Upper lobe of left lung (tissue), 4 donors: ENCODE data around the gene SLC14A1.

Experiments used
- EP300 ChIP-seq, 4 donors: sonication (generic); formaldehyde crosslinking; IDR thresholded peaks; one replicate each; pipeline ENCODE4 v1.5.1; 2017; ENCODE audit warnings: antibody characterized with exemption in 4 of 4, control low read depth in 2 of 4
- POLR2A ChIP-seq, 4 donors: fragments of 450-650 bp; IDR thresholded peaks; one replicate each; pipeline ENCODE4 v1.5.1; 2016 to 2017; ENCODE audit warnings: antibody characterized with exemption in 4 of 4, mild to moderate bottlenecking in 2 of 4
- TF ChIP-seq, protein P1 (sequence below), 6 experiments: fragments of 450-650 bp in 4 of 6; fragments of 200-600 bp in 2 of 6; sonication (generic) in 2 of 6; IDR thresholded peaks; one replicate each; pipeline ENCODE4 v1.5.1; 2016 to 2019; ENCODE audit warnings: antibody characterized with exemption in 6 of 6

DNA sequence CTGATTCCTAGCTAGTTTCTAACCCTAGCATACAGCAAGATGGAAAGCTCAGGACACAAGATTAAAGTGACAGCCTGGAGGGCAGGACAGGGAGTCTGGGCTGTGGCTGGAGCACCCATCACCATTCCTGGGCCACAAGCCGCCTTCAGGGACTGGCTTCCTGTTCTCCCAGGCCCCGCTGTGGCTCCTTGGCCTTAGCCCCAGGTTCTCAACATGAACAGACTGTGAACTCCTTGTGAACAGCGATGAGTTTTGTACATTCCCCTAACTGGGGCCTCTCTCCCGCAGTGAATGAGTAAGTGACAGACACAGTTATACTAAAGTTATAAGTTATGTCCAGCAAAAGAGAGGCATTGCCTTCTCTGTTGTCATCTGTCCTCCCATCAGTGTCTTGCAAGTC lies 35.9 kb upstream of the SLC14A1 start:
- TF ChIP-seq, protein P1, sequence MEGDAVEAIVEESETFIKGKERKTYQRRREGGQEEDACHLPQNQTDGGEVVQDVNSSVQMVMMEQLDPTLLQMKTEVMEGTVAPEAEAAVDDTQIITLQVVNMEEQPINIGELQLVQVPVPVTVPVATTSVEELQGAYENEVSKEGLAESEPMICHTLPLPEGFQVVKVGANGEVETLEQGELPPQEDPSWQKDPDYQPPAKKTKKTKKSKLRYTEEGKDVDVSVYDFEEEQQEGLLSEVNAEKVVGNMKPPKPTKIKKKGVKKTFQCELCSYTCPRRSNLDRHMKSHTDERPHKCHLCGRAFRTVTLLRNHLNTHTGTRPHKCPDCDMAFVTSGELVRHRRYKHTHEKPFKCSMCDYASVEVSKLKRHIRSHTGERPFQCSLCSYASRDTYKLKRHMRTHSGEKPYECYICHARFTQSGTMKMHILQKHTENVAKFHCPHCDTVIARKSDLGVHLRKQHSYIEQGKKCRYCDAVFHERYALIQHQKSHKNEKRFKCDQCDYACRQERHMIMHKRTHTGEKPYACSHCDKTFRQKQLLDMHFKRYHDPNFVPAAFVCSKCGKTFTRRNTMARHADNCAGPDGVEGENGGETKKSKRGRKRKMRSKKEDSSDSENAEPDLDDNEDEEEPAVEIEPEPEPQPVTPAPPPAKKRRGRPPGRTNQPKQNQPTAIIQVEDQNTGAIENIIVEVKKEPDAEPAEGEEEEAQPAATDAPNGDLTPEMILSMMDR (IDR thresholded peaks at IDR 0.05): no peak
- TF ChIP-seq POLR2A (IDR thresholded peaks at IDR 0.05) (no peak), EP300 (IDR thresholded peaks at IDR 0.05) (no peak)
